Neural progenitor cell (in vitro differentiated cells): ENCODE results near the gene LRRC32. TPM values are rescaled to one million over a fixed set of nuclear protein-coding genes. Genes with fewer than 3 reads are reported as not detected.

Source experiments
- DNase-seq: peaks from one replicate; pipeline ENCODE4 v3.0.0-alpha.2; 2016; ENCODE audit warnings: low spot score
- H2AFZ ChIP-seq: fragments of 200-600 bp; sonication (generic); replicated peaks from 2 replicates; pipeline ENCODE4 v1.6.1; 2016; ENCODE audit warnings: antibody characterized with exemption
- H3F3A ChIP-seq: fragments of 200-600 bp; sonication (generic); 2 replicates; pipeline ENCODE4 v1.6.1; 2016; ENCODE audit warnings: antibody characterized with exemption, low read depth
- H3K27ac ChIP-seq: fragments of 200-600 bp; sonication (generic); 2 replicates; pipeline ENCODE4 v1.5.1; 2016; ENCODE audit warnings: mild to moderate bottlenecking
- H3K27me3 ChIP-seq: fragments of 200-600 bp; sonication (generic); 2 replicates; pipeline ENCODE4 v1.6.1; 2016; ENCODE audit warnings: mild to moderate bottlenecking, moderate library complexity
- H3K36me3 ChIP-seq: fragments of 200-600 bp; sonication (generic); 2 replicates; pipeline ENCODE4 v1.5.1; 2016
- H3K4me1 ChIP-seq: fragments of 200-600 bp; sonication (generic); 2 replicates; pipeline ENCODE4 v1.6.1; 2016; ENCODE audit warnings: mixed run types
- H3K4me2 ChIP-seq: fragments of 200-600 bp; sonication (generic); 2 replicates; pipeline ENCODE4 v1.6.1; 2016
- H3K4me3 ChIP-seq: fragments of 200-600 bp; sonication (generic); 2 replicates; pipeline ENCODE4 v1.5.1; 2016
- H3K79me2 ChIP-seq: fragments of 200-600 bp; sonication (generic); 2 replicates; pipeline ENCODE4 v1.6.1; 2016; ENCODE audit warnings: low read depth
- H3K9ac ChIP-seq: fragments of 200-600 bp; sonication (generic); 2 replicates; pipeline ENCODE4 v1.6.1; 2016
- H3K9me3 ChIP-seq: fragments of 200-600 bp; sonication (generic); 2 replicates; pipeline ENCODE4 v1.5.1; 2016; ENCODE audit warnings: low read depth
- H4K20me1 ChIP-seq: fragments of 200-600 bp; sonication (generic); 2 replicates; pipeline ENCODE4 v1.6.1; 2016; ENCODE audit warnings: low read depth
- H3K27ac Mint-ChIP-seq: 3 replicates; pipeline ENCODE4 v1.8.0; 2021; ENCODE audit warnings: mixed read lengths
- H3K27me3 Mint-ChIP-seq: 2 replicates; pipeline ENCODE4 v1.8.0; 2022; ENCODE audit warnings: low read depth, mild to moderate bottlenecking, inconsistent platforms, moderate library complexity, mixed read lengths; ENCODE audit not compliant: insufficient read depth
- H3K36me3 Mint-ChIP-seq: 3 replicates; pipeline ENCODE4 v1.8.0; 2021; ENCODE audit warnings: mixed read lengths
- H3K4me1 Mint-ChIP-seq: 3 replicates; pipeline ENCODE4 v1.8.0; 2021; ENCODE audit warnings: mixed read lengths
- H3K4me3 Mint-ChIP-seq: 3 replicates; pipeline ENCODE4 v1.8.0; 2021; ENCODE audit warnings: mild to moderate bottlenecking, moderate library complexity, mixed read lengths
- H3K9me3 Mint-ChIP-seq: 3 replicates; pipeline ENCODE4 v1.8.0; 2020; ENCODE audit warnings: mixed read lengths
- EZH2 ChIP-seq: fragments of 200-600 bp; sonication (generic); IDR thresholded peaks from 2 replicates; pipeline ENCODE4 v1.6.1; 2017; ENCODE audit warnings: antibody characterized with exemption, mild to moderate bottlenecking, moderate library complexity
- EZH2phosphoT487 ChIP-seq: fragments of 200-600 bp; sonication (generic); IDR thresholded peaks from 2 replicates; pipeline ENCODE4 v1.6.1; 2017; ENCODE audit warnings: antibody characterized with exemption
- total RNA-seq: library from RNA; depleted of rRNA; stranded (reverse); fragments of >200 nt; gene quantifications from 2 replicates; pipeline ENCODE4 v1.2.3, GENCODE V29; 2015; ENCODE audit warnings: low replicate concordance
- TF ChIP-seq, protein P1 (sequence below): fragments of 200-600 bp; sonication (generic); IDR thresholded peaks from 2 replicates; pipeline ENCODE4 v1.5.1; 2017; ENCODE audit warnings: antibody characterized with exemption, mild to moderate bottlenecking

The LRRC32 gene
- total RNA-seq, 1 donor from 2014 or later, result 0.21 TPM

GRCh38 chr11:76630600-76631281 is 39.8 kb downstream of the LRRC32 start:
- Histone ChIP-seq H3K4me3 (no peak overlapping the region), H3F3A (no peaks in the 10 kb centered on the region), H3K4me1 (no peaks in the 10 kb centered on the region), H2AFZ (peak overlapping the region; percentile 68), H4K20me1 (no peaks in the 10 kb centered on the region), H3K36me3 (no peaks in the 10 kb centered on the region), H3K9ac (no peak overlapping the region), H3K27ac (no peak overlapping the region), H3K4me2 (no peak overlapping the region), H3K27me3 (no peaks in the 10 kb centered on the region), H3K9me3 (no peaks in the 10 kb centered on the region), H3K79me2 (no peaks in the 10 kb centered on the region)
- TF ChIP-seq EZH2phosphoT487, result no peak
- TF ChIP-seq, protein P1, sequence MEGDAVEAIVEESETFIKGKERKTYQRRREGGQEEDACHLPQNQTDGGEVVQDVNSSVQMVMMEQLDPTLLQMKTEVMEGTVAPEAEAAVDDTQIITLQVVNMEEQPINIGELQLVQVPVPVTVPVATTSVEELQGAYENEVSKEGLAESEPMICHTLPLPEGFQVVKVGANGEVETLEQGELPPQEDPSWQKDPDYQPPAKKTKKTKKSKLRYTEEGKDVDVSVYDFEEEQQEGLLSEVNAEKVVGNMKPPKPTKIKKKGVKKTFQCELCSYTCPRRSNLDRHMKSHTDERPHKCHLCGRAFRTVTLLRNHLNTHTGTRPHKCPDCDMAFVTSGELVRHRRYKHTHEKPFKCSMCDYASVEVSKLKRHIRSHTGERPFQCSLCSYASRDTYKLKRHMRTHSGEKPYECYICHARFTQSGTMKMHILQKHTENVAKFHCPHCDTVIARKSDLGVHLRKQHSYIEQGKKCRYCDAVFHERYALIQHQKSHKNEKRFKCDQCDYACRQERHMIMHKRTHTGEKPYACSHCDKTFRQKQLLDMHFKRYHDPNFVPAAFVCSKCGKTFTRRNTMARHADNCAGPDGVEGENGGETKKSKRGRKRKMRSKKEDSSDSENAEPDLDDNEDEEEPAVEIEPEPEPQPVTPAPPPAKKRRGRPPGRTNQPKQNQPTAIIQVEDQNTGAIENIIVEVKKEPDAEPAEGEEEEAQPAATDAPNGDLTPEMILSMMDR, result no peak
- TF ChIP-seq EZH2, result no peak
- H3K4me1 Mint-ChIP-seq, result peaks cover 5% of the 10 kb centered on the region
- H3K4me3 Mint-ChIP-seq, result no peak overlapping the region
- H3K27ac Mint-ChIP-seq, result peak overlapping the region; percentile 7
- no peak for DNase-seq
- peaks cover 2% of the 10 kb centered on the region for H3K9me3 Mint-ChIP-seq
- no peaks in the 10 kb centered on the region for H3K36me3 Mint-ChIP-seq
- peaks cover 9% of the 10 kb centered on the region for H3K27me3 Mint-ChIP-seq

GRCh38 chr11:76629853-76630599 is 40.5 kb downstream of the LRRC32 start:
- H3K27ac Mint-ChIP-seq, result peak overlapping the region; percentile 7
- no peaks in the 10 kb centered on the region for H3F3A ChIP-seq
- H3K4me3 Mint-ChIP-seq, result no peak overlapping the region
- H3K79me2 ChIP-seq, result no peaks in the 10 kb centered on the region
- H3K9me3 Mint-ChIP-seq, result peaks cover 6% of the 10 kb centered on the region
- peak overlapping the region; percentile 68 for H2AFZ ChIP-seq
- H3K4me1 ChIP-seq, result no peaks in the 10 kb centered on the region
- no peak overlapping the region for H3K27ac ChIP-seq
- H3K9ac ChIP-seq, result no peak overlapping the region
- no peak for DNase-seq
- H3K27me3 Mint-ChIP-seq, result peaks cover 9% of the 10 kb centered on the region
- H3K36me3 ChIP-seq, result no peaks in the 10 kb centered on the region
- H3K4me2 ChIP-seq, result no peak overlapping the region
- H3K4me3 ChIP-seq, result no peak overlapping the region
- H3K9me3 ChIP-seq, result no peaks in the 10 kb centered on the region
- no peaks in the 10 kb centered on the region for H3K36me3 Mint-ChIP-seq
- no peaks in the 10 kb centered on the region for H3K27me3 ChIP-seq
- TF ChIP-seq, protein P1, result no peak
- TF ChIP-seq EZH2 (no peak), EZH2phosphoT487 (no peak)
- peaks cover 5% of the 10 kb centered on the region for H3K4me1 Mint-ChIP-seq
- no peaks in the 10 kb centered on the region for H4K20me1 ChIP-seq

GRCh38 chr11:76629116-76629852 is 41.3 kb downstream of the LRRC32 start:
- Histone ChIP-seq H3F3A (no peaks in the 10 kb centered on the region), H3K36me3 (no peaks in the 10 kb centered on the region), H4K20me1 (no peaks in the 10 kb centered on the region), H2AFZ (no peak overlapping the region), H3K79me2 (no peaks in the 10 kb centered on the region), H3K27me3 (no peaks in the 10 kb centered on the region), H3K4me1 (no peaks in the 10 kb centered on the region), H3K4me2 (no peak overlapping the region), H3K9me3 (no peaks in the 10 kb centered on the region), H3K9ac (no peak overlapping the region), H3K4me3 (no peak overlapping the region), H3K27ac (no peak overlapping the region)
- Mint-ChIP-seq H3K4me3 (no peak overlapping the region), H3K27me3 (peaks cover 9% of the 10 kb centered on the region), H3K9me3 (peaks cover 6% of the 10 kb centered on the region), H3K4me1 (peaks cover 5% of the 10 kb centered on the region), H3K27ac (no peak overlapping the region), H3K36me3 (no peaks in the 10 kb centered on the region)
- DNase-seq, result no peak
- no peak for TF ChIP-seq EZH2
- no peak for TF ChIP-seq EZH2phosphoT487
